ENCODE measurements around the gene KIFC3. TPM values are rescaled to one million over a fixed set of nuclear protein-coding genes. Genes with fewer than 3 reads are reported as not detected.

The KIFC3 gene
- total and polyA plus RNA-seq, 2 of the 13 experiments (the other 11 are each of a cell fraction or from before 2014, with no cell fraction given) = 42.1 to 45.3 TPM

- TF ChIP-seq, protein P1, sequence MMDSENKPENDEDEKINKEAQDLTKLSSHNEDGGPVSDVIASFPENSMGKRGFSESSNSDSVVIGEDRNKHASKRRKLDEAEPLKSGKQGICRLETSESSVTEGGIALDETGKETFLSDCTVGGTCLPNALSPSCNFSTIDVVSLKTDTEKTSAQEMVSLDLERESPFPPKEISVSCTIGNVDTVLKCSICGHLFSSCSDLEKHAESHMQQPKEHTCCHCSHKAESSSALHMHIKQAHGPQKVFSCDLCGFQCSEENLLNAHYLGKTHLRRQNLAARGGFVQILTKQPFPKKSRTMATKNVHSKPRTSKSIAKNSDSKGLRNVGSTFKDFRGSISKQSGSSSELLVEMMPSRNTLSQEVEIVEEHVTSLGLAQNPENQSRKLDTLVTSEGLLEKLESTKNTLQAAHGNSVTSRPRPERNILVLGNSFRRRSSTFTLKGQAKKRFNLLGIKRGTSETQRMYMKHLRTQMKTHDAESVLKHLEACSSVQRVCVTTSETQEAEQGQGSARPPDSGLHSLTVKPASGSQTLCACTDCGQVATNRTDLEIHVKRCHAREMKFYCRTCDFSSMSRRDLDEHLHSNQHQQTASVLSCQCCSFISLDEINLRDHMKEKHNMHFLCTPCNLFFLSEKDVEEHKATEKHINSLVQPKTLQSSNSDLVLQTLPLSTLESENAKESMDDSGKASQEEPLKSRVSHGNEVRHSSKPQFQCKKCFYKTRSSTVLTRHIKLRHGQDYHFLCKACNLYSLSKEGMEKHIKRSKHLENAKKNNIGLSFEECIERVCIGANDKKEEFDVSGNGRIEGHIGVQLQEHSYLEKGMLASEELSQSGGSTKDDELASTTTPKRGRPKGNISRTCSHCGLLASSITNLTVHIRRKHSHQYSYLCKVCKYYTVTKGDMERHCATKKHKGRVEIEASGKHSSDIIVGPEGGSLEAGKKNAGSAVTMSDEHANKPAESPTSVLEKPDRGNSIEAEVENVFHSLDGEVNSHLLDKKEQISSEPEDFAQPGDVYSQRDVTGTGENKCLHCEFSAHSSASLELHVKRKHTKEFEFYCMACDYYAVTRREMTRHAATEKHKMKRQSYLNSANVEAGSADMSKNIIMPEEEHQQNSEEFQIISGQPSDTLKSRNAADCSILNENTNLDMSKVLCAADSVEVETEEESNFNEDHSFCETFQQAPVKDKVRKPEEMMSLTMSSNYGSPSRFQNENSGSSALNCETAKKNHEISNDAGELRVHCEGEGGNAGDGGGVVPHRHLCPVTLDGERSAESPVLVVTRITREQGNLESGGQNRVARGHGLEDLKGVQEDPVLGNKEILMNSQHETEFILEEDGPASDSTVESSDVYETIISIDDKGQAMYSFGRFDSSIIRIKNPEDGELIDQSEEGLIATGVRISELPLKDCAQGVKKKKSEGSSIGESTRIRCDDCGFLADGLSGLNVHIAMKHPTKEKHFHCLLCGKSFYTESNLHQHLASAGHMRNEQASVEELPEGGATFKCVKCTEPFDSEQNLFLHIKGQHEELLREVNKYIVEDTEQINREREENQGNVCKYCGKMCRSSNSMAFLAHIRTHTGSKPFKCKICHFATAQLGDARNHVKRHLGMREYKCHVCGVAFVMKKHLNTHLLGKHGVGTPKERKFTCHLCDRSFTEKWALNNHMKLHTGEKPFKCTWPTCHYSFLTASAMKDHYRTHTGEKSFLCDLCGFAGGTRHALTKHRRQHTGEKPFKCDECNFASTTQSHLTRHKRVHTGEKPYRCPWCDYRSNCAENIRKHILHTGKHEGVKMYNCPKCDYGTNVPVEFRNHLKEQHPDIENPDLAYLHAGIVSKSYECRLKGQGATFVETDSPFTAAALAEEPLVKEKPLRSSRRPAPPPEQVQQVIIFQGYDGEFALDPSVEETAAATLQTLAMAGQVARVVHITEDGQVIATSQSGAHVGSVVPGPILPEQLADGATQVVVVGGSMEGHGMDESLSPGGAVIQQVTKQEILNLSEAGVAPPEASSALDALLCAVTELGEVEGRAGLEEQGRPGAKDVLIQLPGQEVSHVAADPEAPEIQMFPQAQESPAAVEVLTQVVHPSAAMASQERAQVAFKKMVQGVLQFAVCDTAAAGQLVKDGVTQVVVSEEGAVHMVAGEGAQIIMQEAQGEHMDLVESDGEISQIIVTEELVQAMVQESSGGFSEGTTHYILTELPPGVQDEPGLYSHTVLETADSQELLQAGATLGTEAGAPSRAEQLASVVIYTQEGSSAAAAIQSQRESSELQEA (CRISPR knock-in tag; IDR thresholded peaks at IDR 0.05; ENCODE audit: not compliant biosample characterization) = peak; percentile 59
- peak; percentile 64; the same call in 1 of the 2 replicates for TF ChIP-seq DPF2 (CRISPR knock-in tag; IDR thresholded peaks at IDR 0.05; ENCODE audit: borderline replicate concordance, low read depth)
- no peak for TF ChIP-seq ZNF282 (IDR thresholded peaks at IDR 0.05; ENCODE audit: partially characterized antibody)
- TF ChIP-seq SRY (CRISPR knock-in tag; IDR thresholded peaks at IDR 0.05) = peak; percentile 75
- peak; percentile 81; the same call in 1 of the 2 replicates for TF ChIP-seq NFKBIZ (CRISPR knock-in tag; IDR thresholded peaks at IDR 0.05)
- peak; percentile 97; the same call in 1 of the 2 replicates for TF ChIP-seq ZNF232 (CRISPR knock-in tag; IDR thresholded peaks at IDR 0.05; ENCODE audit: borderline replicate concordance)
- TF ChIP-seq CC2D1A (CRISPR knock-in tag; IDR thresholded peaks at IDR 0.05) = no peak
- no peak for TF ChIP-seq THRA (CRISPR knock-in tag; IDR thresholded peaks at IDR 0.05; ENCODE audit: borderline replicate concordance)
- peak; percentile 6; the same call in 1 of the 2 replicates for TF ChIP-seq ZNF281 (CRISPR knock-in tag; IDR thresholded peaks at IDR 0.05; ENCODE audit: borderline replicate concordance)
- peak; percentile 3; the same call in 1 of the 2 replicates for TF ChIP-seq NR2C2 (CRISPR knock-in tag; IDR thresholded peaks at IDR 0.05; ENCODE audit: borderline replicate concordance)
- peak; percentile 79; the same call in 1 of the 2 replicates for TF ChIP-seq ZNF782 (CRISPR knock-in tag; IDR thresholded peaks at IDR 0.05; ENCODE audit: borderline replicate concordance)
- no peak for TF ChIP-seq ZKSCAN1 (IDR thresholded peaks at IDR 0.05; ENCODE audit: low read length)
- no peak for TF ChIP-seq SP5 (CRISPR knock-in tag; IDR thresholded peaks at IDR 0.05; ENCODE audit: borderline replicate concordance, low read depth)
- no peak for TF ChIP-seq MLLT10 (CRISPR knock-in tag; IDR thresholded peaks at IDR 0.05)
- TF ChIP-seq, protein P2, sequence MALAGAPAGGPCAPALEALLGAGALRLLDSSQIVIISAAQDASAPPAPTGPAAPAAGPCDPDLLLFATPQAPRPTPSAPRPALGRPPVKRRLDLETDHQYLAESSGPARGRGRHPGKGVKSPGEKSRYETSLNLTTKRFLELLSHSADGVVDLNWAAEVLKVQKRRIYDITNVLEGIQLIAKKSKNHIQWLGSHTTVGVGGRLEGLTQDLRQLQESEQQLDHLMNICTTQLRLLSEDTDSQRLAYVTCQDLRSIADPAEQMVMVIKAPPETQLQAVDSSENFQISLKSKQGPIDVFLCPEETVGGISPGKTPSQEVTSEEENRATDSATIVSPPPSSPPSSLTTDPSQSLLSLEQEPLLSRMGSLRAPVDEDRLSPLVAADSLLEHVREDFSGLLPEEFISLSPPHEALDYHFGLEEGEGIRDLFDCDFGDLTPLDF (CRISPR knock-in tag; IDR thresholded peaks at IDR 0.05) = no peak; the same call in 1 of the 2 replicates
Measured at GRCh38 chr16:57802341-57803133, at the start of gene KIFC3 (continued).

Measured in HepG2 (cell line).